SJCRH30 (cell line): ENCODE results near the gene PCBP4. TPM values are rescaled to one million over a fixed set of nuclear protein-coding genes. Genes with fewer than 3 reads are reported as not detected.

Experiments
- DNase-seq, 2 experiments: peaks; one replicate each; pipeline ENCODE4 v3.0.0-alpha.2; 2015 to 2020
- H3K27ac ChIP-seq: fragments of 250-450 bp; sonication (Bioruptor Pico); 2 replicates; pipeline ENCODE4 v1.5.1; 2020; ENCODE audit warnings: mild to moderate bottlenecking, moderate library complexity
- H3K27me3 ChIP-seq: fragments of 250-450 bp; sonication (Bioruptor Pico); 2 replicates; pipeline ENCODE4 v1.5.1; 2020; ENCODE audit warnings: mild to moderate bottlenecking, moderate library complexity
- H3K36me3 ChIP-seq: fragments of 250-450 bp; sonication (Bioruptor Pico); 2 replicates; pipeline ENCODE4 v1.5.1; 2020; ENCODE audit warnings: mild to moderate bottlenecking, moderate library complexity
- H3K4me1 ChIP-seq: fragments of 250-450 bp; sonication (Bioruptor Pico); 2 replicates; pipeline ENCODE4 v1.5.1; 2020; ENCODE audit warnings: mild to moderate bottlenecking, moderate library complexity
- H3K4me3 ChIP-seq: fragments of 250-450 bp; sonication (Bioruptor Pico); 2 replicates; pipeline ENCODE4 v1.5.1; 2020; ENCODE audit warnings: mild to moderate bottlenecking, moderate library complexity
- H3K9me3 ChIP-seq: fragments of 250-450 bp; sonication (Bioruptor Pico); replicated peaks from 2 replicates; pipeline ENCODE4 v1.5.1; 2020; ENCODE audit warnings: mild to moderate bottlenecking, moderate library complexity
- total RNA-seq: library from RNA; depleted of rRNA; stranded (reverse); fragments of >200 nt; shearing (Covaris generic); gene quantifications from 2 replicates; pipeline ENCODE4 v1.2.3, GENCODE V29; 2014

Gene PCBP4
- total RNA-seq, 1 experiment from 2014 or later, result 178 TPM

- H3K9me3 ChIP-seq, result no peaks in the 10 kb centered on the region
- H3K36me3 ChIP-seq, result no peaks in the 10 kb centered on the region
- DNase-seq, result no peak
- no peak overlapping the region for H3K4me3 ChIP-seq
- H3K27me3 ChIP-seq, result no peaks in the 10 kb centered on the region
- no peak overlapping the region for H3K27ac ChIP-seq
- H3K4me1 ChIP-seq, result peaks cover 22% of the 10 kb centered on the region
These were observed 3.5 kb upstream of the PCBP4 start for GRCh38 chr3:51970606-51971300.

GRCh38 chr3:51969841-51970240 lies 2.6 kb upstream of the PCBP4 start:
- Histone ChIP-seq H3K27ac (no peak overlapping the region), H3K36me3 (peaks cover 4% of the 10 kb centered on the region; the same call in 1 of the 2 replicates), H3K4me3 (no peak overlapping the region), H3K4me1 (peaks cover 27% of the 10 kb centered on the region), H3K9me3 (no peaks in the 10 kb centered on the region), H3K27me3 (no peaks in the 10 kb centered on the region)
- DNase-seq, result no peak

- Histone ChIP-seq H3K9me3 (no peaks in the 10 kb centered on the region), H3K36me3 (peaks cover 4% of the 10 kb centered on the region; the same call in 1 of the 2 replicates), H3K27me3 (no peaks in the 10 kb centered on the region), H3K4me3 (no peak overlapping the region), H3K27ac (no peak overlapping the region; the same call in 1 of the 2 replicates), H3K4me1 (peaks cover 33% of the 10 kb centered on the region)
- no peak for DNase-seq
These were observed 1.8 kb upstream of the PCBP4 start for GRCh38 chr3:51968883-51969678.

- H3K4me1 ChIP-seq, result peaks cover 40% of the 10 kb centered on the region
- H3K4me3 ChIP-seq, result peak overlapping the region; percentile 90
- DNase-seq, result peak; percentile 49 to 62
- H3K27me3 ChIP-seq, result no peaks in the 10 kb centered on the region
- H3K36me3 ChIP-seq, result peaks cover 4% of the 10 kb centered on the region; the same call in 1 of the 2 replicates
- H3K27ac ChIP-seq, result peak overlapping the region; percentile 89
- H3K9me3 ChIP-seq, result no peaks in the 10 kb centered on the region
These were observed 1.0 kb upstream of the PCBP4 start for GRCh38 chr3:51968170-51968775.

GRCh38 chr3:51966922-51967383 lies 301 bp downstream of the PCBP4 start:
- H3K36me3 ChIP-seq, result peaks cover 4% of the 10 kb centered on the region; the same call in 1 of the 2 replicates
- peak in 1 of 2 experiments; percentile 41 for DNase-seq
- H3K9me3 ChIP-seq, result no peaks in the 10 kb centered on the region
- H3K4me3 ChIP-seq, result peak overlapping the region; percentile 90
- H3K4me1 ChIP-seq, result peaks cover 53% of the 10 kb centered on the region
- peak overlapping the region; percentile 68 for H3K27ac ChIP-seq
- H3K27me3 ChIP-seq, result no peaks in the 10 kb centered on the region

GRCh38 chr3:51966486-51966885 lies 768 bp downstream of the PCBP4 start:
- peak in 1 of 2 experiments; percentile 42 for DNase-seq
- Histone ChIP-seq H3K36me3 (peaks cover 8% of the 10 kb centered on the region), H3K4me1 (peaks cover 58% of the 10 kb centered on the region), H3K27me3 (no peaks in the 10 kb centered on the region), H3K4me3 (peak overlapping the region; percentile 90), H3K9me3 (no peaks in the 10 kb centered on the region), H3K27ac (peak overlapping the region; percentile 68)

GRCh38 chr3:51966016-51966415 lies 1.2 kb downstream of the PCBP4 start:
- Histone ChIP-seq H3K4me1 (peaks cover 59% of the 10 kb centered on the region), H3K27me3 (no peaks in the 10 kb centered on the region), H3K27ac (peak overlapping the region; percentile 68; the same call in 1 of the 2 replicates), H3K4me3 (peak overlapping the region; percentile 90), H3K36me3 (peaks cover 9% of the 10 kb centered on the region), H3K9me3 (no peaks in the 10 kb centered on the region)
- DNase-seq, result no peak

GRCh38 chr3:51964521-51964920 lies 2.7 kb downstream of the PCBP4 start:
- peaks cover 59% of the 10 kb centered on the region for H3K4me1 ChIP-seq
- no peak for DNase-seq

GRCh38 chr3:51963951-51964451 lies 3.3 kb downstream of the PCBP4 start:
- H3K27ac ChIP-seq, result peak overlapping the region; percentile 91

More at GRCh38 chr3:51964521-51964920, 2.7 kb downstream of the PCBP4 start:
- Histone ChIP-seq H3K27me3 (no peaks in the 10 kb centered on the region), H3K36me3 (peaks cover 24% of the 10 kb centered on the region), H3K27ac (peak overlapping the region; percentile 91), H3K4me3 (peak overlapping the region; percentile 90), H3K9me3 (no peaks in the 10 kb centered on the region)

GRCh38 chr3:51962854-51963530 lies 4.3 kb downstream of the PCBP4 start:
- peak in 1 of 2 experiments; percentile 34 for DNase-seq
- H3K4me3 ChIP-seq, result no peak overlapping the region

More at GRCh38 chr3:51963951-51964451, 3.3 kb downstream of the PCBP4 start:
- peaks cover 29% of the 10 kb centered on the region for H3K36me3 ChIP-seq
- no peaks in the 10 kb centered on the region for H3K9me3 ChIP-seq
- peaks cover 54% of the 10 kb centered on the region for H3K4me1 ChIP-seq
- peak; percentile 99 for DNase-seq
- no peaks in the 10 kb centered on the region for H3K27me3 ChIP-seq
- H3K4me3 ChIP-seq, result peak overlapping the region; percentile 90

GRCh38 chr3:51961602-51962569 lies 5.4 kb downstream of the PCBP4 start:
- H3K4me1 ChIP-seq, result peaks cover 45% of the 10 kb centered on the region
- H3K4me3 ChIP-seq, result no peak overlapping the region
- peaks cover 48% of the 10 kb centered on the region for H3K36me3 ChIP-seq
- no peaks in the 10 kb centered on the region for H3K27me3 ChIP-seq
- no peak overlapping the region; the same call in 1 of the 2 replicates for H3K27ac ChIP-seq
- DNase-seq, result peak in 1 of 2 experiments; percentile 51
- H3K9me3 ChIP-seq, result no peaks in the 10 kb centered on the region

More at GRCh38 chr3:51962854-51963530, 4.3 kb downstream of the PCBP4 start:
- Histone ChIP-seq H3K27me3 (no peaks in the 10 kb centered on the region), H3K9me3 (no peaks in the 10 kb centered on the region), H3K27ac (peak overlapping the region; percentile 91; the same call in 1 of the 2 replicates), H3K4me1 (peaks cover 46% of the 10 kb centered on the region), H3K36me3 (peaks cover 39% of the 10 kb centered on the region)

- no peak overlapping the region for H3K27ac ChIP-seq
- H3K4me3 ChIP-seq, result no peak overlapping the region
- H3K27me3 ChIP-seq, result no peaks in the 10 kb centered on the region
- H3K36me3 ChIP-seq, result peaks cover 54% of the 10 kb centered on the region
- peaks cover 44% of the 10 kb centered on the region for H3K4me1 ChIP-seq
- H3K9me3 ChIP-seq, result no peaks in the 10 kb centered on the region
- no peak for DNase-seq
These were observed 6.2 kb downstream of the PCBP4 start for GRCh38 chr3:51961011-51961410.

- DNase-seq, result no peak
- Histone ChIP-seq H3K4me1 (peaks cover 37% of the 10 kb centered on the region), H3K27ac (no peak overlapping the region), H3K27me3 (no peaks in the 10 kb centered on the region), H3K4me3 (no peak overlapping the region), H3K36me3 (peaks cover 52% of the 10 kb centered on the region), H3K9me3 (no peaks in the 10 kb centered on the region)
These were observed 6.9 kb downstream of the PCBP4 start for GRCh38 chr3:51960386-51960785.
